GM19099 (cell line): ENCODE results near the gene EFS.

Experiments used
- POLR2A ChIP-seq: IDR thresholded peaks from 3 replicates; pipeline ENCODE4 v1.6.1; 2011; ENCODE audit warnings: low read depth; ENCODE audit not compliant: insufficient read length; ENCODE audit errors: extremely low read depth

The EFS gene

DNA sequence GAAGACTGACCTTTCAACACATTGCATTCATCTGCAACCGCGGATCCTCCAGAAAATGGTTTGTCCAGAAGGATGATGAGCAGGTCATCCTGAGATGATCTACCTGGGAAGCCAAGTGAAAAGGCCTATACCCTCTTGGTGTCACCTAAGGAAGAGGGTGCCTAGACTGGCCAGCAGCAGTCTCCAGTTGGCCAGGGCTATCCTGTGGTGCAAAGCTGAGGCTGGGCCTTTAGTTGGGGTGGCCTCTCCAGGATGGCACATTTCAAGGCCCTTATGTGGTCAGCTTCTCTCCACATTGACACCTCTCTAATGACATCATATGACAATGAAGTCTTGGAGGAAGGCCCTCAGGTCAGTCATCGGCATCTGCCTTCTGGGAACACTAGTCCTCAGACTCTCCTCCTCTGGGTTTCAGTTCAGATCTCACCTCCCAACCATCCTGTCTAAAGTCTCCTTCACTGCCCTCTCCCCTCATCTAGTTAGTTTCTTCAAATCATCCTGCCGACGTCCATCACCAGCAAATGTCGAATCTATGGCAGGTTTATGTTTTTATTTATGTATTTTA, 9.0 kb downstream of the EFS start:
- no peak for TF ChIP-seq POLR2A

DNA sequence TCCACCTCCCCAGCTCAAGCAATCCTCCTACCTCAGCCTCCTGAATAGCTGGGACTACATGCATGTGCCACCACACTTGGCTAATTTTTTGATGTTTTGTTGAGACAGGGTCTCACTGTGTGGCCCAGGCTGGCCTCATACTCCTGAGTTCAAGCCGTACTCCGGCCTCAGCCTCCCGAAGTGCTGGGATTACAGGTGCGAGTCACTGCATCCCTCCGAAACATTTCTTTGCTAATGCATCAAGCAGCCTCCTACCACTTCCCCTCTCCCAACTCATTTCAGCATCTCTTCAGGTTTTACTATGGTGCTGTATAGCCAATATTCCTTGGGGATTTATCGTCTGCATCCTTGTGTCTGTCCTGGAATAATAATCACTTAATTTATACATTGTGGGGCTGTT, 10.0 kb downstream of the EFS start:
- TF ChIP-seq POLR2A, result no peak

DNA sequence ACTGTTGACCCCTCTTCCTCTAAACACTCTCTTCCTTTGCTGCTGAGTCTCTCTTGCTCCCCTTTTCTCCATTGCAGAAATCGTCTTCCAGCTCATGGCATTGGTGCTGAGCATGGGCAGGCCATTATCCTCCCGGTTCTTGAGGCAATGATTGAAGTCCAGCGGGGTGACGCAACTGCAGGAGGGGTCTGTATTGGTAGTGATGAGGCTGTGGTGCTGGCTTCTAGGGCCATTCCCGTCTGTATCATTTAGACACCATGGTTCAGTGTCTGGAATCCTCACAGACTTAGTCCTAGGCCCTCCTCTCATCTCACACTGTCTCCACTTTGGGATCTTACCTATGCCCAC, 11.6 kb downstream of the EFS start:
- TF ChIP-seq POLR2A, result no peak

DNA sequence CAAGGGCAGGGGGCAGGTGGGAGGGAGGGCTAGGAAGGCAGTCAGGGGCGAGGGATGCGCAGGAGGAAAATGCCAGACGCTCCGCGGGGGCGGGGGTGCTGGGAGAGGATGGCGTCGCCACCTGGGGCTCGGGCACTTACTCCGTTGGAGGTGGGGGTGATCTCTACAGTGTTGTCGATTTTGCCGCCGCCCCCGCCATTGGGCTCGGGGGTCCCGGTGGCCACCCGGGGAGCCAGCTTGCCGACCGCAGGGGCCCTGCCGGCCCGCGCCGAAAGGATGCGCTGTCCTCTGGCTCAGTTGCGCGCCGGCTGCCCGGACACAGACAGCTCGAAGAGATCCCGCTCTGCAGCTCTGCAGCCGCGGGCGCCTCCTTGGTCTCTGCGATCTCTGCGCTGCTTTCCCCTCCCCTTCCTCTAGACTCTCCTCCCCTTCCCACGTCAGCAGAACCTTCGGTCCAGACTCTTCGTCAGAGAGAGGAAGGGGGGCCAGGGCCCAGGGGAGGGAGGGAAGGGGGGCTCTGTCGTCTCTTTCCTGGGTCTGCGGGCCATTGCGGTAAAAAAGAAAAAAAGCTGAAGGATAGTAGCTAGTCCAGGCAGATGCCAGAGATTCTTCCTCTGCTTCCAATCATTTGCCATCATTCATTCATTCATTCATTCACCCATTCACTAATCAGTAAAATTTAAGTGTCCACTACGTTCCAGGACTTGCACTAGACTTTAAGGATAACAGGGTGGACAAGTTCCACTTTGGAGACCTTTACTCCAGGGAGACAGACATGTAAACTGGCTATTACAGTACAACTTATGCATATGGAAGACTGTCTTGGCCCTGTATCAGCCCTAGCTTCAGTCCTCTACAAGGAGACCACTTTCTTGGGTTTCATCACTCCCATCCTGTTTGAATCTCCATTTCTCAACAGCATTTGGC, 12.2 kb downstream of the EFS start, which contains the start of gene SLC22A17:
Gene SLC22A17, minus strand, starts transcription at position 382 of the 927 bp plus-strand sequence.
- TF ChIP-seq POLR2A, result no peak

DNA sequence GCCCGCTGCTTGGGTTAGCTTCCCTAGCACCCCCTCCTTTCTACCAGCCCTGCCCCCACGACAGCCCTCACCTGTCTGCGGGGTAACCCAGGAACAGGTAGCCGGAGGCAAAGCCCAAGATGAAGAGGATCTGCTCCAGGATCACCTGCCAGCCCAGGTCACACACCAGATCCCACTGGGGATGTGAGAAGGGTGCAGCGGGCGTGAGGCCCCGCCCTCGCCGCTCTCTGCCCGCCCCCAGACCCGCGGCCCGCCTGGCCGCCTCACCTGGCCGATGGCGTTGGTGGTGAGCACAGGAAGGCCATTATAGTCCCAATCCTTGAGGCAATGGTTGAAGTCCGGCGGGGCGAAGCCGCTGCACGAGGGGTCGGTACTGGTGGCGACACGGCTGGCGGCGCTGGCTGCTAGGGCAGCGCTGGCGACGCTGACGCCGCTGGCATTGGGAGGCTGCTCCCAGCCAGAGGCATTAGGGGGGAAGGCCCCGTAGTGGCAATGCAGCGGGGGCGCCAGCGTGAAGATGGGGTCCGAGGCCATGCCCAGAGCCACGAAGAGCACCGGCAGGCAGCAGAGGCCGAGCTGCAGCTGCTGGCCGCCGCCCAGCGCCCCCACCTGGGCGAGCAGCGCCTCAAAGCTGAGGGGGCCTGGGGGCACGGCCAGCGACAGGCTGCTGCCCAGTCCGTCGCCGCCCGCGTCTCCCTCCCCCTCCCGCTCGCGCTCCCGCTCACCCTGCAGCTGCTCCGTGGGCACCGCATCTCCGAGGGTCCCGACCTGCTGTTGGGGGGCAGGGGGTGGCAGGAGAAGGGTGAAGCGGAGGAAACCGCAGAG, 13.1 kb downstream of the EFS start:
- no peak for TF ChIP-seq POLR2A

DNA sequence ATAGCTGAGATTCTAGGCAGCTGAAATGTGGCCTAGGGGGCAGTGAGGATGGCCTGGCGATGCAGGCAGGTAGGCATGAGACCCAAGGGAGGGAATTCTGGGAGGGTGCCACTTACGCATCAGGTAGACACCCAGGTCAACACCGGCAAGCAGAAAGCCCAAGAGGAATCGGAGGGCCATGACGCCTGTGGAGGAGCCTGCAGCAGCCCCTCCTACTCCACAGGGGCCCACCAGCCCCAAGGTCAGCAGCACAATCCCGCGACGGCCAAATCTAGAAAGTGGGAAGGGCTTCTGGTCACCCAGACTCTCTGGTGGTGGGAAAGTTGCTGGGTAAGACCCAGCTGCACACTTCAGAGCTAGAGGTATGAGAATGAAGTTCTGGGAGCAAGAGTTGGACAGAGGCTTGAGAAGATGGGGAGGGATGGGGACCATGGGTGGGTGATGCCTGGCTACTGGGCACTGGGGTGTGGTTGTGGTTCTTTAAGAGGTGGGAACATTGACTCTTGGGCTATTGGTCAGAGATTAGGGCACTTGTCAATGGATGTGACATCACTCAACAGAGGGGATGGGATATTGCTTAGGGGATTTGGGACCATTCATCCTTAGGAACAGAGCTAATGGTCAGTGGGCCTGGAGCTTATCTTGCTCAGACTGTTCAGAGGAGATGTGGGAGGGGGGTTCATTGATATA, 15.7 kb downstream of the EFS start:
- no peak for TF ChIP-seq POLR2A

DNA sequence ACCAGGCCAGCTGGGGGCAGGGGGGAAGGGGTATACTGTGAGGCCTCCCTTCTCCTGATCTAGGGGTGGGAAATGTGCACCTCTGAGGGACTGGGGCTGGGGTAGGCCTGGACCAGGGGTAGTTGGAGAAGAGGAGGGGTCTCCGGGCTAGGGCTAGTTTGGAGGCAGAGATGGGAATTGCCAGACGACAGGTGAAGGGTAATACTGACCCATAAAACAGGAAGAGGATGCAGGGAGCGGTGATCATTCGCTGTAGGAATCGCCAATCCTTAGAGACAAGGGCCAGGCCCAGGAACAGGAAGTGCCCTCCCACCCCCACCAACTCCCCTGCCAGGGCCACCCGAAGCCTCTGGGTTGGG, 16.7 kb downstream of the EFS start:
- TF ChIP-seq POLR2A, result no peak

DNA sequence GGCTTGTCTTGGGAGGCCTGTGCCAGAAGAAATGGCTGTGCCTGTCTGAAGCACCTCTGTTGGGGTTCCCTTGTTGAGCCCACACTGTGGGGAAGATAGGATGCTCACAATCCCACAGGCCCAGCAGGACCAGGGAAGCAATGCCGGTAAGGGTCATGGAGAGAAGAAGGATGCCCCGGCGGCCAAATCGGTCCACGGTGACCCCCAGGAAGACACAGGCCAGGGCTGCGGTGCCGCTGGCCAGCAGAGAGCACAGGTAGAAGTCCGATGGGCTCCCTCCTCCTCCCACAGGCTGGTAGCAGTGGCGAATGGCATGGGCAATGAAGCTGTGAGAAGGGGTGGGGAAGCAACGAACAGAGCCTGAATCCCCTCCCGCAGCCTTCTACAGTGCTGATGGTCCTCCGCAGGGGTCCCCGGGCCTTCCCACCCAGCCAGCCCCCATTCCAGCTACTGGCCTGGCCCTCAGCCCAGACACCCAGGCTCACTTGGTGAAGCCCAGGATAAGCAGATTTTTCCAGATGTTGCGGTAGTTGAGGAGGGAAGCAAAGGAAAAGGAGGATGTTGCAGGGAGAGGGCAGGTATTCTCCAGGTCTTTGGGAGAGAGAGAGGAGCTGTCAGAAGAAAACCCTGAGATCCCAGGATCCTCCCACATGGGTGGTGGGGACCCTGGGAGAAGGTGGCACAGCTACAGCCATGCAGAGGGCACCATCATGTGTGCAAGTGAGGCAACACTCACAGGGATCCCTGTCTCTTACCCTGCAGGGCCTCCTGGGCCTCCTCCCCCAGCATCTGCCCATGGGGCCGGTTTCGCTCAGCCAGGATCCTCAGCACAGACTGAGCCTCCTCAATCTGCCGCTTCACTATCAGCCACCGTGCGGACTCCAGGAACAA, 17.3 kb downstream of the EFS start:
- no peak for TF ChIP-seq POLR2A

DNA sequence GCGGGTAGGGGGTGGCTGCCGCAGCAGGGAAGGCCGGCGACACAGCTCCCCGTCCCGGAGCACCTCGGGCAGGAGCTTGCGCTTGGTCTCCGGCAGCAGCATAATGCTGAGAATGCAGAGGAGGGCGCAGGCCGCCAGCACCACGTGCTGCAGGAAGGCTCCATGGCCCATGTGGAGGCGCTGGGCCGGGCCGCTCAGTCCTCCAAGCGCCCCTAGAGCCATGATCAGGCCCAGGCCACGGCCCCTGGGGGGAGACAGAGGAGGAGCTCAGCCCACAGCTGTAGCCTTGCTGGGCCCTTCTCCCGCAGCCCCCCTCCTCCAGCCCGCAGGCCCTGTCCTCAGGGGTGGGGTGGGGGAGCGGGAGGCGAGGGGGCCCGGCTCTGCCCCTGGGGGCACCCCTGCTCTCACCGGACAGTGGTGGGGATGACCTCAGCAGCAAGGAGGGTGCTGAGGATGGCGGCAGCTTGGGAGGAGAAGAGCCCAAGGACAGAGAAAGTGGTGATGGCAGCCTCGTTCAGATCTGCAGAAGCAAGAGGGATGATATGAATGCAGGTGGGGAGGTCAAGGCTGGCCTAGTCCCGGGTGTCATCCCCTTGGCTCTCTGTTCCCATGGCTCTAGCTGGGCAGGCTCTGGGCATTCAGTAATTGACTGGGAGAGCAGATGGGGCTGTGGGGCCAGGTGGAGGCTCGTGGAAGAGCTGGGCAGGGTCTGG, 18.1 kb downstream of the EFS start:
- TF ChIP-seq POLR2A, result no peak

DNA sequence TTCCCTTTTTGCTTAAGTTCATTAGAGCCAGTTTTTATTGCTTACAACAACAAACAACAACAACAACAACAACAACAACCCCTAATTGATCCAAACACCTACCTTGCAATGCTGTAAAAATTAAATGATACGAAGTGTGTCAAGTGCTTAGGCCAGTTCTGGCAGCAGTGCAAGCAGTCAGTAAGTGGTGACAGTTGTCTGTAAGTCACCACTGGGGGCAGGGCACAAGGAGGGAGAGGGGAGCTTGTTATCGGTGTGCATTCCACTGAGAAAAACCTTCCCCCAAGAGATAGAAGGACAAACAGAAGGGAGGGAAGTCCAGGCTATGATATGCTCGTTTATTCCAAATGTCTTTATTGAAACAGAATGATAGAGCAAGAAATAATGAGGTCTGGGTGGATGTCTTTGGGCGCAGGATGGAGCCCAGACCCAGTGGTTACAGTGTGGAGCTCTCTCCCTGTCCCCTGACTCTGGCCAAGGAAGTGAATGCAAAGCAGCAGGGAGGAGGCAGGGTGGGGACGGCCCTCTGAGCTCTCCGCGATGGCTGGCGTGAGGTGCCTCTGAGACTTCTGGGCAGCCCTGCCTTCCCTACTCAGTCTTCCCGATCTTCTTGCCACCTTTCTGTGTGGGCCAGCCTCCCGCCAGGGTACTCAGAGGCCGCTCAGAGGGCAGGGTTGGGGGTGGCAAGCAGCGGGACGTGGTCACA, 18.8 kb downstream of the EFS start:
- TF ChIP-seq POLR2A, result no peak

DNA sequence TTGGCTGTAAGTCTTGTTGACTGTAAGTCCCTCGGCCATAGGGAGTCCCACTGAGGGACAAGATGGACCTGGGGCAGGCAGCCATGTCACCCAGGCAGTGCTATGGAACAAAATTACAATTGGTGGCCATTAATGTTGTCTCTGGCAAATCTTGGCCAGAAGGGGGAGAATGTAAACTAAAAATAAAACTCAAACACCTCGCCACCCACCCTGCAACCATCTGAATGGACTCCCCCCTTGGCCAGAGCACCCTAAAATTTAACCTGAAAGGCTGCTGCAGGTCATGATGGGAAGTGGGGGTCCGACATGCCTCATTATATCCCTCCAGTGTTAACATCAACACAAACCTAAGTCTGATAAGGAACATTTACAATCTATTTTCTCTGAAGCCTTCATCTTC, 20.5 kb downstream of the EFS start:
- no peak for TF ChIP-seq POLR2A

DNA sequence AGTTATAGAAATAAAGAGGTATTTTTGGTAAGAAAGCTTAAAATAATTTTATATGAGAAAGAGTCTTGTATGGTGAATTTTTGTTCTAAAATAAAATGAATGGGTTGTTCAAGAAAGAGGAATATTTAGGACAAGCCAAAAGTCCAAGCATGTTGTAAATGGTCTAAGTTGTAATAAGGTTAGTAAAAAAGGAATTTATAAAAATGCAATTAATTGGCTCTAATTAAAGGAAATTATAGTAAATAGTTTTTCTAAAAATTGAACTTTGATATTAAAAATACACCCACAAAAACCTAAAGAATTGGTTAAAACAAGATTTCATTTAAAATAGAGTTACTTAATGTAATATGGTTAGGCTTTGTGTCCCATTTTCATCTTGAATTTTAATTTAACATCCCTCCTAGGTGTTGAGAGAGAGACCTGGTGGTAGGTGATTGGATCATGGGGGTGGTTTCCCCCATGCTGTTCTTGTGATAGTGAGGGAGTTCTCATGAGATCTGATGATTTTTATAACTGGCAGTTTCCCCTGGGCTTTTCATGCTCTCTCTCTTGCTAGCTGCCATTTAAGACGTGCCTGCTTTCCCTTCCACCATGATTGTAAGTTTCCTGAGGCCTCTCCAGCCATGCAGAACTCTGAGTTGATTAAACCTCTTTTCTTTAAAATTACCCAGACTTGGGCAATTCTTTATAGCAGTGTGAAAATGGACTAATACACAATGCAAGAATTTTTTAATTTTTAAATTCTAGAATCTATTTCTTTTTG, 25.3 kb downstream of the EFS start:
- no peak for TF ChIP-seq POLR2A
